GM18517 (cell line): ENCODE data around the gene UTS2R.
"Not testable (repeated sequence)": the region's sequence is repeated elsewhere in the genome, so short reads cannot be mapped to it uniquely, and the experiment has no call there.

Experiments used
- ATAC-seq: cut with Tn5 transposase; IDR thresholded peaks from one replicate; pipeline ENCODE4 v1.9.1; 2021; ENCODE audit warnings: mild to moderate bottlenecking, moderate library complexity; ENCODE audit not compliant: unreplicated experiment

Gene UTS2R

GRCh38 chr17:82333279-82334171, 38.0 kb upstream of the UTS2R start, which contains the start of gene SECTM1:
SECTM1 (minus strand) TSS chr17:82333766; CDS start chr17:82327240, 6,526 bp downstream.
- ATAC-seq = no peak

- no peak for ATAC-seq
These were observed 37.4 kb upstream of the UTS2R start for GRCh38 chr17:82334204-82334621.

- ATAC-seq = no peak
These were observed 36.8 kb upstream of the UTS2R start for GRCh38 chr17:82334622-82335394.

GRCh38 chr17:82338858-82339633, 32.5 kb upstream of the UTS2R start:
- no peak for ATAC-seq

- ATAC-seq = no peak
These were observed 31.7 kb upstream of the UTS2R start for GRCh38 chr17:82339634-82340580.

GRCh38 chr17:82342361-82343079, 29.0 kb upstream of the UTS2R start:
- no peak for ATAC-seq

- no peak for ATAC-seq
These were observed 28.0 kb upstream of the UTS2R start for GRCh38 chr17:82343560-82343959.

GRCh38 chr17:82344175-82344907, 27.2 kb upstream of the UTS2R start:
- ATAC-seq = no peak

GRCh38 chr17:82345151-82345976, 26.2 kb upstream of the UTS2R start:
- no peak for ATAC-seq

GRCh38 chr17:82346342-82347300, 24.9 kb upstream of the UTS2R start:
- no peak for ATAC-seq

- not testable (repeated sequence) for ATAC-seq
These were observed 23.6 kb upstream of the UTS2R start for GRCh38 chr17:82347994-82348393.

GRCh38 chr17:82348434-82348833, 23.1 kb upstream of the UTS2R start:
- no peak for ATAC-seq

GRCh38 chr17:82348866-82349265, 22.7 kb upstream of the UTS2R start:
- no peak for ATAC-seq

GRCh38 chr17:82349287-82349701, 22.3 kb upstream of the UTS2R start:
- no peak for ATAC-seq

GRCh38 chr17:82350182-82351030, 21.2 kb upstream of the UTS2R start:
- ATAC-seq = no peak

- ATAC-seq = no peak
These were observed 20.3 kb upstream of the UTS2R start for GRCh38 chr17:82351254-82351712.
